Stomach smooth muscle (tissue), 2 donors: ENCODE results near the gene IL4.

Experiments
- H3K27ac ChIP-seq: one replicate; pipeline ENCODE4 v1.7.0; 2013; ENCODE audit warnings: mild to moderate bottlenecking, low read length, inconsistent platforms
- H3K27me3 ChIP-seq, 2 donors: one replicate each; pipeline ENCODE4 v1.7.0; 2013; ENCODE audit warnings: low read length in 2 of 2; ENCODE audit not compliant: insufficient read depth in 2 of 2, control insufficient read depth in 1 of 2
- H3K36me3 ChIP-seq, 2 donors: one replicate each; pipeline ENCODE4 v1.7.0; 2013; ENCODE audit warnings: low read length in 2 of 2; ENCODE audit not compliant: control insufficient read depth in 2 of 2, insufficient read depth in 2 of 2
- H3K4me1 ChIP-seq: one replicate; pipeline ENCODE4 v1.7.0; 2013; ENCODE audit warnings: low read length; ENCODE audit not compliant: control insufficient read depth, insufficient read depth
- H3K4me3 ChIP-seq, 2 donors: one replicate each; pipeline ENCODE4 v1.7.0; 2013; ENCODE audit warnings: low read length in 2 of 2
- H3K9ac ChIP-seq, 2 donors: one replicate each; pipeline ENCODE4 v1.7.0; 2013; ENCODE audit warnings: low read length in 2 of 2, mild to moderate bottlenecking in 1 of 2
- H3K9me3 ChIP-seq, 2 donors: one replicate each; pipeline ENCODE4 v1.7.0; 2013; ENCODE audit warnings: low read length in 2 of 2; ENCODE audit not compliant: control insufficient read depth in 2 of 2
- donor health status: healthy.
- donor health status: Pancreatic carcinoma.

IL4 gene

DNA sequence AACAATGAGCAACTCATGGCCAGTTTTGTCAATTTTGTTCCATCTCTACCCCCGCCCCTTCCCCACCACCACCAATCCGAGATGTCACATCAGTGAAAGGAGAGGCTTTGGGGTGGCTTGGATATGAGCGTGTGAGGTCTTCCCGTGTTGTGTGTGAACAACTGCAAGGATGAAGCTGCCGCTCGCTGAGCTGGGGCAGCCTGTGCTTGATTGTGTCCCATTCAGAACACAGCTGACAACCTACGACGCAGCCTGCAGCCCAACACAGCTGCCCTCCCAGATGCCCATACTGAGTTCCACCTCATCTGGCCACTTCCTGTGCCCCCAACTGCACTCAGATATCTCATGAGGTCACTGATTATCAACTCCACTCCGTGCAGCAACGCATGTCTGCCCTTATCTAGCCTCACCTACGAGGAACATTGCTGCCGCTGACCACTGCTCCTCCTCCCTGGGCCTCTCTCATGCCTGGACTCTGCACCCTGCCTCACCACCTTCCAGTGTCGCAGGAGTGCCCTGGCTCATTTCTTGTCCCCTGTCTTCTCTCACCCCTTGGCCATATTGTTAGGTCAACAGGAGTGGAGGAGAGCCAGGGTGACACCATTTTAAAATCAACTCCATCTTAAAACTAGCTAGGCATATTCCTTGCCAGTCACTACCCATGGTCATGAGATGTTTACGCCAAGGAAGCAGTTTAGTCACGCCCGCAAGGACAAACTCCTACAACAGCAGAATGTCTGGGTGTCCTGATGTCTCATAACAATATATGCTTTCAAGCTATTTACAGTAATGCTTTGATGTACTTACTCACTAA is 7.3 kb upstream of the IL4 start:
- Histone ChIP-seq H3K27ac (no peak overlapping the region), H3K4me3 (no peak overlapping the region), H3K9me3 (no peaks in the 10 kb centered on the region), H3K9ac (no peak overlapping the region), H3K4me1 (no peaks in the 10 kb centered on the region), H3K27me3 (no peaks in the 10 kb centered on the region), H3K36me3 (no peaks in the 10 kb centered on the region)

DNA sequence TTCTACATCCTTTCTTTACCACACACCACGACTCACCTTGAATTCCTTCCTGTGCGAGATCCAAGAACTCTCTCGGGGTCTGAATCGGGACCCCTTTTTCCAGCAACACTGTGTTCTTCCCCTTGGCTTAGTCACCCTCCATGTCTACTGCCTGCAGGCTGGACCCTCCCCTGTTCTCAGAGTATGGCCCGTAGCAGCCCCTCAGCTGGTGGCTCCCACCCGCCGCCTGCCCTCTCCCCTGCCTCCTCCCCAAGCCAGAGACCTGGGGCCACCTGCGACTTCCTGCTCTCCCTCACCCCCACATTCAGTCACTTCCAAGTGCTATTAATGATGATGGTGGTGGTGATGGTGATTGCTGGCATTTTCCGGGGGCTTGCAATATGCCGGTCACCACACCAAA is 6.5 kb upstream of the IL4 start:
- Histone ChIP-seq H3K9ac (no peak overlapping the region), H3K9me3 (no peaks in the 10 kb centered on the region), H3K4me1 (no peaks in the 10 kb centered on the region), H3K27ac (no peak overlapping the region), H3K4me3 (no peak overlapping the region), H3K27me3 (no peaks in the 10 kb centered on the region), H3K36me3 (no peaks in the 10 kb centered on the region)

DNA sequence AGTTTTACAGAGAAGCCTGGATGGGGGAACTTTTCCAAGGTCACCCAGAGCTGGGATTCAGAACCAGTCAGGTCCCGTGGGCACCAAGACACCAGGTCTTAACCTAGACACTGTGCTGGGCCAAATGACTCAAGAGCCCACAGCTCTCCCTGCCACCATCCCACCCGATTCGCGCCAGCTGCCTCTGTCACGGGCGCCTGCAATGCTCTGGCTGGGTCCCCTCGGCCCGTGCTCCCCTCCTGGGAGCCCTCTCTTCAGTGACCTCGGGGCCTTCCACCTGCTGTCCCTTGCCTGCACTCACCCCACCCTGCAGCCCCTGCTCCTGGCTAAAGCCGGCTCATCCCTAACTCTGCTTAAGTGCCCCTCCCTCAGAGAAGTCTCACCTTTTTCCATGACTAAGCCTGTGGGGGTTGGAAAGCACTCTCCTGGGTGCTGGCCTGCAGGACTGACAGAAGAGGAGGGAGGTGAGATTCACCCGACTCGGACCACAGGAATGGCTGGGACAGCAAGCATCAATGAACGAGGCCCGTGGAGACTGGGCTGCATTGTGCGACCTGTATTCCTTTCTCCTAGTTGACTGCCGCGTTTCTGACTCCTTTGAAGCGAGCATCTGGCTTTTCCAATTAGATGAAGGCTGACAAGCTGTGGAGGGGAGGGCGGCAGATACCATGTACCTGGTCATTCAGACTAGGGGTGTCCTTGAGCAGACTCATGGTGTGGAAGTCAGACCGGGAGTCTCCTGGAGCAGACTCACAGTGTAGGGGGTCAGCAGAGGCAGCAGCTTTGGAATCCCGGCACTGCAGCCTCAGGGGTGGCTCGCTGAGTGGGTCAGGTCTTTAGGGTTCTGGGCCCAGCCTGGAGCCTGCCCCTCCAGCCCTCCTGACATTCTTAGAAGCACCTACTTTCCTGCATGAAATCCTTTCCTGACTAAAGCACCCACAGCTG is 5.8 kb upstream of the IL4 start:
- H3K27ac ChIP-seq, result no peak overlapping the region

DNA sequence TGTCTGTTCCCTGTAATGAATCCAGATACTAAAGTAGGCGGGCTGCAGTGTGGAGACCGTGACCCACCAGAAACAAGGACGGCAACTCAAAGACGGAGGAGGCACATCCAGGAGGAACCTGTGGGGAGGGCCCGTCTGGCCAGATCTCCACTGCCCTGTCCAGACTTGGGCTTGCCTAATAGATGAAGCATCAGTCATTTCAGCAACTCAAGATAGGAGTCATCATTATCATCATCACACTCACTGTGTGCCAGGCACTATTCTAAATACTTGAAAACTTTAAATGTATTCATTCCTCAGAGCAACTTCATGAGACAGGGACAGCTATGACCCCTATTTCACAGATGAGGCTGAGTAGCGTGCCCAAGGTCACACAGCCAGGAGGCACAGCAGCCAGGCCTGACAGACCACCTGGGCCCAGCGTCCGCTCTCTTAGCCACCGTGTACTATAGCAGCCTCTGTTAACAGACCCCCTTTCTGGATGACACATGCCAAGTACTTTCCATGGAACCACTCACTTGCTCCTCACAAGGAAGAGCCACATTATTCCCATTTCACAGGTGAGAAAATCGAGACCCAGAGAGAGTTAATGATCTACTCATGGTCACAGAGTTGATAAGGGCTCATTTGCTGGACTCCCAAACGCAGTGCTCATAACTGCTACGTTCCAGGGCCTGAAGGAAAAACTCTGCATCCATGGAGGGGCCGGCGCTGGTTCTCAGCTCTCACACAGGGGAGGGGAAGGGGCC is 4.9 kb upstream of the IL4 start:
- H3K9ac ChIP-seq, result no peak overlapping the region
- no peaks in the 10 kb centered on the region for H3K27me3 ChIP-seq
- H3K9me3 ChIP-seq, result no peaks in the 10 kb centered on the region
- no peak overlapping the region for H3K27ac ChIP-seq
- H3K4me3 ChIP-seq, result no peak overlapping the region
- peaks cover 3% of the 10 kb centered on the region for H3K4me1 ChIP-seq
- H3K36me3 ChIP-seq, result no peaks in the 10 kb centered on the region

More for the DNA sequence above, 5.8 kb upstream of the IL4 start:
- Histone ChIP-seq H3K9ac (no peak overlapping the region), H3K27me3 (no peaks in the 10 kb centered on the region), H3K36me3 (no peaks in the 10 kb centered on the region), H3K9me3 (no peaks in the 10 kb centered on the region), H3K4me1 (peaks cover 3% of the 10 kb centered on the region), H3K4me3 (no peak overlapping the region)

DNA sequence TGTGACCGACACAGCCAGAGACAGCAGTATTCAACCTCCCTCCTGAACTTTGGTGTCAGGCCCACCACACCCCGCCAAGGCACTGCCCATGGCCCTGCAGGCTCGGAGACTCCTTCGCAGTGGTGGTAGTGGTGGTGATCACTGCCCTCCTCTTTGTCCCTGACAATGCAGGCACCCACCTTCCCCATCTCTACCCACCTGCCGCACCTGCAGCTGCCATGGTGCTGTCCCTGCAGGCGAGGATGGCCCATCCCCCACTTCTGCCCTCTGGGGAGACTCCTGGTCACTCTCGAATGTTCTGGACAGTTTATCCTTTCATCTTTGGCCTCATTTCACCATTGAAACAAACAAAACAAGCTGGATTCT is 4.4 kb upstream of the IL4 start:
- Histone ChIP-seq H3K27ac (no peak overlapping the region), H3K4me1 (peaks cover 6% of the 10 kb centered on the region), H3K9ac (no peak overlapping the region), H3K27me3 (no peaks in the 10 kb centered on the region), H3K9me3 (no peaks in the 10 kb centered on the region), H3K4me3 (no peak overlapping the region), H3K36me3 (no peaks in the 10 kb centered on the region)

DNA sequence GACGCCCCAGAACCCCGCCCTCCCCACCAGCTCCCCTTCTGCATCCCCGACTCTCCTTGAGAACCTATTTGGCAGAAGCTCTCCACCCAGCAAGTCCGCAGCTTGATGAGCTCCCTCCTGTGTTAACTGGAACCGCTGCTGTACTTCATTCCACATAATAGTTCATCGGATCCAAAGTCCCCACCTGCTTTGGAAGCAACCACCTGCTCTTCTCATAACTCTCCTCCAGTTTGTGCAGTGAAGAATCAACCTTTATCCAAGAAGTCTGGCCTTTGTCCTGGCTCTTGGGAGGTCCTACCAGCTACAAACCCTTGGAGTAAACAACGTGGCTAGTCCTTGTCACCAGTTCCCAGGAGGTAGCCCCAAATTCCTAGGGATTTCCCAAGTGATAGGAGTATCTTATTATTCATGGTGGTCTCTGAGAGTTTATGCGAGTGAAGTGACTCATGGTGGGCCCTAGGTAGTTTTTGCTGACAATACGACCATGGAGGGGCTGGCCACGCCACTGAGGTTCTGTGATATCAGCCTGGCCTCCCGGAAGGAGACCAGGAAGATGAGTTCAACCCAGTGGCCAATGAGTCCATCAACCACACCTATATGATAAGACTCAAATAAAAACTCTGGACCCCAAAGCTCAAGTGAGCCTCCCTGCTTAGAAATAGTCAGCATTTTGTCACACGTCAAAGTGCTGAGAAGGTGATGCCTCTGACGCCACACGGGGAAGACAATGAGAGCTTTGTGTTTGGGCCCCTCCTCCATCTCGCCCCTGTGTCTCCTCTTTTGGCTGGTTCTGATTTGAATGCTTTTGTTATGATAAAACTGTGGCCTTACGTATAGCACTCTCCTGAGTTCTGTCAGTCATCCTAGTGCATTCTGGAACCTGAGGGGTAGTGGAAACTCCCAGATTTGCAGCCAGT is 3.6 kb upstream of the IL4 start:
- Histone ChIP-seq H3K27ac (no peak overlapping the region), H3K4me3 (no peak overlapping the region), H3K4me1 (peaks cover 13% of the 10 kb centered on the region), H3K9me3 (no peaks in the 10 kb centered on the region), H3K27me3 (no peaks in the 10 kb centered on the region), H3K36me3 (no peaks in the 10 kb centered on the region), H3K9ac (no peak overlapping the region)

DNA sequence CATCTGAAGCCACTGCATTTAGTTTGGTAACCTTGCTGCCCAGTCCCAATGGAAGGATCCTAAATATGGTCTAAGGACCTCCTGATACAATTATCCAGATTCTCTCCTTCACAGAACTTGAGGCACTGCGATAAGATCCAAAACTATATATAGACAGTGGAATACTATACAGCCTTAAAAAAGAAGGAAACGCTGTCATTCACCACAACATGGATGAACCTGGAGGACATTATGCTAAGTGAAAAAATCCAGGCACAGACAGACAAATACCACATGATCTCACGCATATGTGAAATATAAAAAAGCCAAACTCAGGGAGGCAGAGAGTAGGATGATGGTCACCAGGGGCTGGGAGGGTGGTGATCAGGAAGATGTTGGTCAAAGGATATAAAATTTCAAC is 2.8 kb upstream of the IL4 start:
- no peak overlapping the region for H3K9ac ChIP-seq
- no peaks in the 10 kb centered on the region for H3K27me3 ChIP-seq
- H3K36me3 ChIP-seq, result no peaks in the 10 kb centered on the region
- H3K27ac ChIP-seq, result no peak overlapping the region
- H3K4me3 ChIP-seq, result no peak overlapping the region
- H3K9me3 ChIP-seq, result no peaks in the 10 kb centered on the region
- peaks cover 13% of the 10 kb centered on the region for H3K4me1 ChIP-seq

DNA sequence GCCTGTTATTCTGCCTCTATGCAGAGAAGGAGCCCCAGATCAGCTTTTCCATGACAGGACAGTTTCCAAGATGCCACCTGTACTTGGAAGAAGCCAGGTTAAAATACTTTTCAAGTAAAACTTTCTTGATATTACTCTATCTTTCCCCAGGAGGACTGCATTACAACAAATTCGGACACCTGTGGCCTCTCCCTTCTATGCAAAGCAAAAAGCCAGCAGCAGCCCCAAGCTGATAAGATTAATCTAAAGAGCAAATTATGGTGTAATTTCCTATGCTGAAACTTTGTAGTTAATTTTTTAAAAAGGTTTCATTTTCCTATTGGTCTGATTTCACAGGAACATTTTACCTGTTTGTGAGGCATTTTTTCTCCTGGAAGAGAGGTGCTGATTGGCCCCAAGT is 301 bp upstream of the IL4 start:
- H3K27ac ChIP-seq, result no peak overlapping the region
- H3K4me1 ChIP-seq, result peaks cover 17% of the 10 kb centered on the region
- H3K36me3 ChIP-seq, result no peaks in the 10 kb centered on the region
- H3K9me3 ChIP-seq, result no peaks in the 10 kb centered on the region
- H3K4me3 ChIP-seq, result no peak overlapping the region
- H3K27me3 ChIP-seq, result no peaks in the 10 kb centered on the region
- H3K9ac ChIP-seq, result no peak overlapping the region

DNA sequence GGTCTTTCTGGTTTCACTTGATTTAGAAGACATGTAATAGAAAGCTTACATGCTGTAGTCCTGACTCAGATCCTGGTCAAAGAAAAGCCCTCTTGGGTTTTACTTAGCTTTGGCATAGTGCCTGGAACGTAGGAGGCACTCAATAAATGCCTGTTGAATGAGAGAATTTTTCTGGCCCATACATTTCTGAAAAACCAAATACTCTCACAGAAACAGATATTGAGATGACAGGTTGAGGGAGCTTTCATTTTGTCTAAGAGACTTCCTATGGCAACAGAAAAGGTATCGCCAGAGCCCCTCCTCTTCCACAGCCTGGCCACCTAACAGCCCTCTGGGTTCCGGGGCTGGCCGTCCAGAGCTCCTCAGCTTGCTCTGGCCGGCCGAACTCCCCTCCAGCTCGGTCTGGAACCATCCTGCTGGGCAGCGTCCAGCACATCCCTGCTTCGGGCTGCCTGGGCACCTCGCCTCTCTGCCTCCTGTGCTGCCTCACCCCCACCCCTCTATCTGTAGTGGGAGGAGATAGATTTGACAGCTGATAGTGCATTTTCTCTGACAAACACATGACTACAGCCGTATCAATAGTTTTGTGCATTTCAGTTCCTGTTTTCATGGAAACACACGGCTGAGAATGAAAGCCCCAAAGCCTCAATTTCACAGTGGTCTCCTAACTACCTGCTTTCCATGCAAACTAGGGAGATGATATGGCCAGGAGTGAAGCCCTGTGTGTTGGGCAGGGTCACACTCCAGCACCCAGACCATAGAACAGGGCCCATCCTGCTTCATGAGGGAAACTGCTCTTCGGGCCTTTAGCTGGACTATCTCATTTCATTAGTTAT is 1.1 kb downstream of the IL4 start:
- H3K27me3 ChIP-seq, result no peaks in the 10 kb centered on the region
- H3K9me3 ChIP-seq, result no peaks in the 10 kb centered on the region
- H3K36me3 ChIP-seq, result no peaks in the 10 kb centered on the region
- no peak overlapping the region for H3K9ac ChIP-seq
- peaks cover 17% of the 10 kb centered on the region for H3K4me1 ChIP-seq
- no peak overlapping the region for H3K27ac ChIP-seq
- no peak overlapping the region for H3K4me3 ChIP-seq
